Raji (cell line): ENCODE results near the gene SRGAP2C.
"Not testable (repeated sequence)": the region's sequence is repeated elsewhere in the genome, so short reads cannot be mapped to it uniquely, and the experiment has no call there.

Experiments used
- POLR2A ChIP-seq: IDR thresholded peaks from 2 replicates; pipeline ENCODE4 v1.6.1; 2011; ENCODE audit warnings: low read depth, low read length, control low read depth; ENCODE audit not compliant: insufficient read depth

The SRGAP2C gene

GRCh38 chr1:121184290-121185127 lies at the start of gene SRGAP2C, which contains the start of gene FAM72B:
Gene SRGAP2C, plus strand, starts transcription at chr1:121184975. Its CDS starts 2,472 bp downstream, at chr1:121187447.
Gene FAM72B, minus strand, starts transcription at chr1:121184340. Its CDS starts 851 bp downstream, at chr1:121183489.
- TF ChIP-seq POLR2A, result not testable (repeated sequence)

GRCh38 chr1:121408354-121408753 lies 223.6 kb downstream of the SRGAP2C start:
- no peak for TF ChIP-seq POLR2A

GRCh38 chr1:121413821-121414220 lies 229.0 kb downstream of the SRGAP2C start:
- no peak for TF ChIP-seq POLR2A

GRCh38 chr1:121414905-121415304 lies 230.1 kb downstream of the SRGAP2C start:
- TF ChIP-seq POLR2A, result no peak

GRCh38 chr1:121417325-121417923 lies 232.6 kb downstream of the SRGAP2C start:
- TF ChIP-seq POLR2A, result no peak

- no peak for TF ChIP-seq POLR2A
Measured at GRCh38 chr1:121418369-121419049, 233.7 kb downstream of the SRGAP2C start.

- TF ChIP-seq POLR2A, result no peak
Measured at GRCh38 chr1:121440993-121441392, 256.2 kb downstream of the SRGAP2C start.
